Activated CD8-positive, alpha-beta memory T cell treated with anti-CD3 and anti-CD28 coated beads, Interleukin-2, amount 50 U/mL, for 24 hours (primary cell): ENCODE data around the gene DBI.
"Not testable (repeated sequence)": the region's sequence is repeated elsewhere in the genome, so short reads cannot be mapped to it uniquely, and the experiment has no call there.

Experiments used
- DNase-seq: peaks from one replicate; pipeline ENCODE4 v3.0.0-alpha.2; 2020; ENCODE audit errors: extremely low read depth

The DBI gene

DNA sequence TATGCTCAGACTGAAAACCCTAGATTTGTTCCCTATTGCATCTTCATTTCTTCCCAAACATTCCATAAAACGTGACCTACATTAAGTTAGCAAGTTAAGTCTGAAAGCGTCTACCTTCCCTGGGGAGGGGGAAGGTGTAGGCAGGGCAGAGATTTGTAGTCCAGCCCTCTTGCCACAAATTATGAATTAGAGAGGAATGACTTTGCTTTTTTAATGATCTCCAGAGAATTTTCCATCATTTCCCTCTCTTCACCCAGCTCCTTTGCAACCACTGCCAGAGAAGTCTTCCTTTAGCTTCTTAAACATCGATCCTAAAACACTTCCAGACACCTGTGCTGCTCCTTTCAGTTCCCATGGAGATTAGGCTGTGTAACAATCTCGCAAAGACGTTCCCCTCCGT lies 1.3 kb upstream of the DBI start:
- DNase-seq: no peak

DNA sequence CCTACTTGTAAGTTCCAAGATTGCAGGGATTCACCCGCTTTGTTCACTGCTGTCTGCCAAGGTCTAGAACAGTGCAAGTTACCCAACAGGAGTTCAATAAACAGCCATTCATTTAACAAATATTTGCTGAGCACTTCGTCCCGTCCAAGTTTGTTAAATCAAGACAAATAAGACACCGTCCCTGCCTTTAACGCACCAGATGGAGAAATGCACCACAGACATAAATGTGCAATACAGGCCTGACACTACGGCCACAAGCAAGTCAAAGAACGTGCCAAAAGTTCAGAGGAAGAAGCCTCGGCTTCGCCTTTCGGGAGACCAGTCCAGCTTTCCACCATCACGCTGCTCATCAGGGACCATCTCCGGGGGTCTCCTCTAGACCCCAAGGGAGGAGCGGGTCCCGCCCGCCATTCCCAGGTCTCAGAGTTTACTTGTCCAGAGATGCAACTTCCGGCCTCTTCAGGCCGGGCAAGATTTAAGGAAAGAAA lies 572 bp upstream of the DBI start:
- no peak for DNase-seq

DNA sequence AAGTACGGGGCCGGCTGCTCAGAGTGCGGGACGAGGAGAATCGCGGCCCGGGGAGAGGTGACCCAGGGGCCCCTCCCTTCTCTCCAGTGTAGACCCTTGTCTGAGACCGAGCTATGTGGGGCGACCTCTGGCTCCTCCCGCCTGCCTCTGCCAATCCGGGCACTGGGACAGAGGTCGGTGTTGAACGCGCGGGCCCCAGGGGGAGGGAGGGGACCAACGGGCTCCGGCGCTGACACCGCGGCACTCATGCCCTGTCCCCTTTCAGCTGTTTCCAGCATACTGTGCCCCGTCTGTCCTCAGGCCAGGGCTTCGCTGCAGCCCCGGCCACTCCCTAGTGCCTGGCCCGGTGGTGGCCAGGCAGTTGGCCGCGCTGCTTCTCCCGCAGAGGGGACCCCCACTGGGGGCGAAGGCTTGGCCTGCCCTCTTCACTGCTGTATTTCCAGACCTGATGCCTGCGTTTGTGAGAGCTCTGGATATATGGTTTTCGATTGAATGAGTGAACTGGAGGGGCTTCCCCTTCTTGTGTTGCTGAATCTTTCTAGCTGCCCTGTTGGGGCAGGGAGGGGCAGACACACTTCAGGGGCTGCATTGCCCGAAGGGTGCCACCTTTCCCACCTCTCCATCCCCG lies 809 bp downstream of the DBI start:
- DNase-seq: no peak

DNA sequence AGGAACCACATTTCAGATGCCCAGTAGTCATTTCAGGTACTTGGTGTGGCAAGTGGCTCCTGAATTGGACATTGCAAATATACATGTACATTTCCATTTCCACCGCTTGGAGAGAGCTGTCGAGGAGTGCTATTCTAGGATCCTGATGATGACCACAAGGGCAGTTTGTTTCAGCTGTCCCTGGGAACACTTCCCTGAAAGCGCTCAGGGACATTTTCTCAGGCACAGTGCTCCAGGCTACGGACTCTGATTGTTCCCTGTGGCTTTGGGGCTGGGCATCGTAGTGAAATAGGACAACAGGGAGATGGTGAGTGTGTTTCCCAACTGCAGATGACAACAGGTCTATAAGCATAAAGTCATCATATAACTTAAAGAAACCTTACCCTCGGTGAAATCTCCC lies 3.1 kb downstream of the DBI start:
- no peak for DNase-seq

DNA sequence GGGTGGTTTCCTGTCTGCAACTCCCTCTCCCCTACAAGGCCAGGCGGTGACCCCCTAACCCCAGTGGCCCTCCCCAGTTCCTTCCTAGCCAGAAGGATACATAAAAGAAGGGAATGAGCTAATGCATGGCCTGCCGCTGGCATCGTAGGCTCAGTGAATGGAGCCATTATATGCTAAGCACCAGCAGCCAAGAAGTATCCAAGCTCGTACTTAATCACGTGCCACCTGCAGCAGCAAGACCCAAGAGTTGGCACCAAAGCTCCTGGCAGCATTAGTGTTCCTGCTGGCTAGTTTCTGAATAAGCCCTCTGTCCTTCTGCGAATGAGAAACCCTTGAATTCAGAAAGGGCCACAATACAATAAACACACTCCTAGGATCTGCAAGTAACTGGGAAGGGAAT lies 4.3 kb downstream of the DBI start:
- DNase-seq: no peak

DNA sequence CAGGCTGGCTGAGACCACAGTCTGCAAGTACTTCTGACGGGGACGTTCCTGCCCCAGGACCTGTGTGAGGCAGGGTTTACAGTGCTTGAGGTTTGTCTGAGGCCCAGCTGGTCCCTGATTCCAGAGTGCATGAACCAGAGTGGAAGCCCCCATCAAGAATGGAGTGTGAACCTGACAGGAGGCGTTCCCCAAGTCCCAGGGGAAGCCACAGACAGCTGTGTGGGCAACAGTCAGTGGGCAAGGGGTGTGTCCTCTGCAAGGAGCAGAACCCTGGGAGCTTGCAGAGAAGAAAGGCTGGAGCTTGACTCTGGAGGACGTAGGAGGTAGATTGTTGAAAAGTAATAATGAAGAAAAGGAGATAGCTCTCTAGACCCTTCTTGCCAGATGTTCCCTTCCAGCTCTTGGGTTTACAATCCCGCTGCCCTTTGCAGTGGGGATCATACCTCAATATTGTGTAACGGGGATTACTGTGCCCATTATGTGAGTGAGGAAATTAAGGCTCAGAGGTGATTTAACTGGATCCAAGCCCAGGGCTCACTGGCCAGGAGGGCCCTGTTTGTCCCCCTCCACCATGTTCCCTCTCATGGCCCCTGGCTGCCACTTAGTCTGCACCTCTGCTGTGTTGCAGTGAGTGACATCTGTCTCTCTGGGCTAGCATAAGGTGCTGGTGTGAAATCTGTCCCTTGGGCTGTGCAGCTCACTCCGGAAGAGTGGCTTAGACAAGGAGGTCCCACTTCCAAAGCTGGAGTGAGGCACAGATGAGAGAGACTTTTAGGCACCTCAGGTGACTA lies 6.2 kb downstream of the DBI start:
- DNase-seq: no peak

DNA sequence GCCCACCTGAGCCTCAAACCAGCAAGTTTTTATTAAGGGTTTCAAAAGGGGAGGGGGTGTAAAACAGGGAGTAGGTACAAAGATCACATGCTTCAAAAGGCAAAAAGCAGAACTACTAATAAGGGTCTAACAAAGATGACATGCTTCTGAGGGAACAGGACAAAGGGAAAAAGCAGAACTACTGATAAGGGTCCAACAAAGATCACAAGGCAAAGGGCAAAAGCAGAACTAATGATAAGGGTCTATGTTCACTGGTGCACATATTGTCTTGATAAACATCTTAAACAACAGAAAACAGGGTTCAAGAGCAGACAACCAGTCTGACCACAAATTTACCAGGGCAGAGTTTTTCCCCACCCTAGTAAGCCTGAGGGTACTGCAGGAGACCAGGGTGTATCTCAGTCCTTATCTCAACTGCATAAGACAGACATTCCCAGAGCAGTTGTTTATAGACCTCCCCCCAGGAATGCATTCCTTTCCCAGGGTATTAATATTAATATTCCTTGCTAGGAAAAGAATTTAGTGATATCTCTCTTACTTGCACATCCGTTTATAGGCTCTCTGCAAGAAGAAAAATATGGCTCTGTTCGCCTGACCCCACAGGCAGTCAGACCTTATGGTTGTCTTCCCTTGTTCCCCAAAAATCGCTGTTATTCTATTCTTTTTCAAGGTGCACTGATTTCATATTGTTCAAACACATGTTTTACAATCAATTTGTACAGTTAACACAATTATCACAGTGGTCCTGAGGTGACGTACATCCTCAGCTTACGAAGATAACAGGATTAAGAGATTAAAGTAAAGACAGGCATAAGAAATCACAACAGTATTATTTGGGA lies 7.3 kb downstream of the DBI start:
- not testable (repeated sequence) for DNase-seq

DNA sequence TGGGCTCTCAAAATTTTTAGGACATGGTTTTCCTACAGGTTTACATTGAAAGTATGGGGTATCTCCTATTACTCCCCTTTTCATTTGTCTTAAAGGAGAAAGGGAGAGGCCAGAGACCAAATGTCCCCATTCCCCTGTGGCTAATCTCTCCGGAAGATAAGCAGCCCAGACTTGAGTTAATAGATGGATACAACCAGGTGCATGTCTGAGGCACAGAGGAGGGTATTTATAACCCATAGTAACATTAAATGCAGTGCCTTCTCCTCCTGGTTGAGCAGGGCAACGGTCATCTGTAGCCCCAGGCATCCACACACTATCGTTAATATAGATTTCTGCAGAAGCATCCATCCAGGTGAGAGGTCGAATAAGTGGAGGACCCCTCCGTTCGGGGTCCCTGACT lies 9.6 kb downstream of the DBI start:
- DNase-seq: not testable (repeated sequence)

DNA sequence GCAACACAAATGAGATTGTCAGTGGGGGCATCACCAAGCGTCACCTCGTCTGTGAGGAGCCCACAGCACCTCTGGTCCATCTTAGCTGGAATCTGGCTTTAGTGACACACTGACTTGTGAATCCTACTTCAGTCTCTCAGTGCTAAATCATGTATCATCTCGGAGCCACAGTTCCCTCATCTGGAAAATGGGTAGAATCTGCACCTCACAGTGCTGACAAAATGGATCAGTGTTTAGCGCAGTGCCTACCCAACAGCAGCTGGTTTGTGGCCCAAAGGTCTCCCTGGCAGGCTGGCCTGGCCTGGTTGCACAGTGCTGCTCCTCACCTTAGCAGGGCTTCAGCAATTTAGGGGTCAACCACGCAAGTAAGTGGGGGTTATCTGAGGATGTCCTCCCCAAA lies 10.0 kb downstream of the DBI start:
- DNase-seq: no peak

DNA sequence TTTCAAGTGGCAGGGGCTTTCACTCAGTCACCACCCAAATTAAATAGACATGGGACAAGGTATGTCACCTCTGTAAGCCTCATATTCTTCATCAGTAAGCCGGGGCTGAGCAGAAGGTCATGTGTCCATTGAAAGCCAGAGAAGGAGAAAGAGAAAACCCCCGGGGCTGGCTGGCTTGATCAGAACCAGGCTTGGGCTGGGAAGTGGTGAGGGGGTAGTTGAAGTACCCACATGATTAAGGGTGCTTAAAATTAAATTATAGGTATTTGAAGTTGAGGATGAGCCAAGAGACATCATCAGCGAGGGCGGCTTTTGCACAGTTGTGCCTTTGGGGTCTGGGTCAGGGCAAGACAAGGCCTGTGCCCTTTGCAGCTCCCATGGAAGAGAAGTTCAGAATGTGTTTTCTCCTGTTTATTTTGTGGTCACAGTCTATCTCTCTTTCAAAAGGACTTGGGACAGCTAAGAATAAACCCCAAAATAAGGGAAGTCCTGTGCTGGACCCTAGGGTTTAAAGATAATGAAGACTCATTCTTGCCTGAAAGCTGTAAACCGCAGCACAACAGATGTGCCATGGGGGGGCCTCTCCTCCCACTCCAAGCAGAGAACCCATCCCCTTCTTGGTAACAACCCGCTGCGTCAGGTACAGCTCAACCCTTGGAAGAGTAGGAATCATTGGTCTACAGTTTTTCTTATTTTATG lies 10.7 kb downstream of the DBI start:
- DNase-seq: no peak

DNA sequence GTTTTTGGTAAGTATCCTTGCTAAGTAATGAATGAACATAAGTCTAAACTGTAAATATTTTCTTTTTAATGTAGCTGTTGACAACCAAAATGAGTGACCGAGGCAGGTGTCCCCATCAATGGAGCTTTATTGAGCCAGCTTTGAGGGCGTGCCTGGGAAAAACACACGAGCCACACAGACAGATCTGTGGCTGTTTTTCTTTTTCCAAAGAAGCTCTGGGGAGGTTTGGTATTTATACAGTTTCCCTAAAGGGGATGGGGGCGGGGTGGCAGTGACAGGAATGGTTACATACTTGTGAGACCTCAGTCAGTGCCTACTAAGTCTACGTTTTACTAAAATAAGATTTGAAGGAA lies 11.2 kb downstream of the DBI start:
- no peak for DNase-seq

DNA sequence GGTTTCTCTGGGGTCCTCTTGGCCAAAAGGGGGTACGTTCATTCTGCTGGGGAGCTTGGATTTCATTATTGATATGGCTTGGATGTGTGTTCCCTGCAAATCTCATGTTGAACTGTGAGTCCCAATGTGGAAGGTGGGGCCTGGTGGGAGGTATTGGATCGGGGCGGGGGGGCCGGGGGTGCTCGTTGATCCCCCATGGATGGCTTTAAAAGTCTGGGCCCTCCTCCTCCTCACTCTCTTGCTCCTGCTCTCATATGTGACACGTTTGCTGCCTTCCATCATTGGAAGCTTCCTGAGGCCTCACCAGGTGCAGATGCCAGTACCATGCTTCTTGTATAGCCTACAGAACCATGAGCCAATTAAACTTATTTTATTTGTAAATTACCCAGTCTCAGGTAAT lies 11.8 kb downstream of the DBI start:
- no peak for DNase-seq

DNA sequence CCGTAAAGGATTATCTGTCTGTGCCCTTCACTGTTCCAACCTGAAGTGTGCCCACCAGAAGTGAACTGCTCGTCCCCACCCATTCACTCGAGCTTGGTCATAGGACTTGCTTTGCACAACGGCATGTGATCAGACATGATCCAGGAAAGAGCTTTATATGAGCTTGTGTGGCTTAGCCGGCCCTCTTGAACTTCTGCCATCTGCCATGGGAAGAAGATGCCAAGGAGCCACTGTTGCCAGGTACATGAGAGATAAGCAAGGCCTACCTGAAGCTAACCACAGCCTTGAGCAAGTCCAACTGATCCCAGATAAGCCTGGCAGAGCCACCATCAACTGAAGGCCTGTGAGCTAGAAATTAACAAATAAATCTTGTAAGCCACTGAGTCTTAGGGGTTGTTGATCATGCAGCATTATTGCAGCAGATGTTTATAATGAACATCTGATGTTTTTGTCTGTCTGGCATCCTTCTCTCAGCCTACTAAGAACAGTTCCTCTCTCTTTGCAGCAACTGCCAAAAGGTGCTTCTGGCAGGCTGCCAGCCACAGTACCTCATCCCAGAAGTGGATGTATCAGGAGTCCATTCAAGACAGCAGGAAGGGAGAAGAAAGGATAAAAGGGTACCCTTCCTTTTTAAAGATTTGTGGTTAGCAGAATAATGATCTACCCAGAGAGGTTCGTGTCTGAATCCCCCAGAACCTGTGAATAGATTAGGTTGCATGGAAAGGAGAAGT lies 16.8 kb downstream of the DBI start:
- DNase-seq: no peak

DNA sequence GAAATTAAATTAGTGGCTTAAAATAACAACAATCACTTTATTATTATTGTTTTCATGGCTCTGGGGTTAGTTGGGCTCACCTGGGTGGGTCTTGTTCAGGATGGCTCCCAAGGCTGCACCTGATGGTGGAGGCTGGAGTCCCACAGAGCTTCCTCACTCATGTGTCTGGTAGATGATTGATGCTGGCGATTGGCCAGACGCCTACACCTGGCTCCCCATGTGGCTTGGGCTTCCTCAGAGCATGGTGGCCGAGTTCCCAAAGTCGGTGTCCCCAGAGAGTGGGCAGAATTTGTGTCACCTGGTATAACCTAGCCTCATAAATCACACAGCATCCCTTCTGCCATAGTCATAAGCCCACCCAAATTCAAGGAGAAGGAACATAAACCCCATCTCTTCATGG lies 18.2 kb downstream of the DBI start:
- no peak for DNase-seq

DNA sequence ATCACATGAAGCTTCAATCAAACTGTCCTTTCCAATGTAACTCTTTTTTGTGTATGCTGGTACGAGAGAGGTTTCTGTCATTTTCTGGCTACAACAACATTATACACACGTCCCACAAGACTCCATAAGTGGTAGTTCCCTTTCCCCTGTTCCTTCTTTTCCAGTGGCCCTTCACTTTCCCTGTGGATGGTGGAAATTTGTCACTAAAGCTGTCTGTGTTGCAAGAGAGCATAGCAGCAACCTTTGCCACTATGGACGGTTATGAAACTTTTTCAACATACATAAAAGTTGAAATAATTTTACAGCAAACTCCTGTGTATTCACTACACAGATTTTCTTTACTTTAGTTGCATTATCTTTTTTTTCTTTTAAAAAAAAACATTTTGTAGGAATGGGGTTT lies 18.7 kb downstream of the DBI start:
- DNase-seq: no peak

DNA sequence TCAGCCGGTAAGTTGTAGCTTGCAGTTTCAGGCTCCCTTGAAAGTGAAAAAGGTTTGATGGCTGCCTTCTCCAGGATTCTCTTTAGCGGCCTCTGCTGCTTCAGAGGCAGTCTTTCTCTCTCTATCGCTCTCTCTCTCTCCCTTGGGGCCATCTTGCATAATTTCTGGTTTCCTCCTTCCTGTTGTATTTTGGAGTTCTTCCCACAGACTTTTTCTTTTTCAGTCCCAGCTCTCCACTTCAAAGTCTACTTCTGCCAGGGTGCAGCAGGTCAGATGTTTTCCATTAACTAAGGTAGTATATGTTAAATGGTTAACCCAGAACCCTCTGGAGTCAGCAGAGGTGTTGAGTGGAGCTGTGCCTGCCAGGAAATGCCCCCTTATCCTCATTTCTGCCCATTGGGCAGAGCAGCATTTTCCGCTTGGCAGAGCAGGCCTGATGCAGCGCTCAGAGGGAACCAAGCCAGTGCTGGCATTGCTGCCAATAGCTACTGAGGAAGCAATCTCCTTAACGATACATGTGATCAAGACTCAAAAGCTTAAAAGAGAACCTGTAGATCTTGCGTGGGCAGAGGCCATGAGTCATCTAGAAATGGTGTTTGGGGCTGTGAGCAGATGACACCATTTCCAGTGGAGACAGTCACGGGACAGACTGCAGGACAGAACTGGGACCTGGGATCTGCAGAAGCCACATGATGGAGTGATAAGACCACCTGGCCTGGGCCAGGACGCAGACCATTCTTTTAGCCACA lies 20.8 kb downstream of the DBI start:
- DNase-seq: no peak

DNA sequence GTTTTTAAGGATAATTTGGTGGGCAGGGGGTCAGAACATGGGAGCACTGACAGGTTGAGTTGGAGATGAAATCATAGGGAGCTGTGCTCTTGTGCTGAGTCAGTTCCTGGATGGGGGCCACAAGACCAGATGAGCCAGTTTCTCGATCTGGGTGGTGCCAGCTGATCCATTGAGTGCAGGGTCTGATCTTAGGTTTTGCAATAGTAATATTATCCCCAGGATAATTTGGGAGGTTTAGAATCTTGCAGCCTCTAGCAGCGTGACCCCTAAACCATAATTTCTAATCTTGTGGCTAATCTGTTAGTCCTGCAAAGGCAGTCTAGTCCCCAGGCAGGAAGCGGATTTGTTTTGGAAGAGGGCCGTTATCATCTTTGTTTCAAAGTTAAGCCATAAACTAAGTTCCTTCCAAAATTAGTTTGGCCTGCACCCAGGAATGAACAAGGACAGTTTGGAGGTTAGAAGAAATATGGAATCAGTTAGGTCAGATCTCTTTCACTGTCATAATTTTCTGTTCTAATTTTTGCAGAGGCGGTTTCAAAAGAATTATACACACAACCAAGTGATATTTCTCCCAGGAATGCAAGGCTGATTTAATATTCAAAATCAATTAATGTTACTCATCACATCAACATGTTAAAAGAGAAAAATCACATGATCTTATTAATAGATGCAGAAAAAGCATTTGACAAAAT lies 23.0 kb downstream of the DBI start:
- no peak for DNase-seq

DNA sequence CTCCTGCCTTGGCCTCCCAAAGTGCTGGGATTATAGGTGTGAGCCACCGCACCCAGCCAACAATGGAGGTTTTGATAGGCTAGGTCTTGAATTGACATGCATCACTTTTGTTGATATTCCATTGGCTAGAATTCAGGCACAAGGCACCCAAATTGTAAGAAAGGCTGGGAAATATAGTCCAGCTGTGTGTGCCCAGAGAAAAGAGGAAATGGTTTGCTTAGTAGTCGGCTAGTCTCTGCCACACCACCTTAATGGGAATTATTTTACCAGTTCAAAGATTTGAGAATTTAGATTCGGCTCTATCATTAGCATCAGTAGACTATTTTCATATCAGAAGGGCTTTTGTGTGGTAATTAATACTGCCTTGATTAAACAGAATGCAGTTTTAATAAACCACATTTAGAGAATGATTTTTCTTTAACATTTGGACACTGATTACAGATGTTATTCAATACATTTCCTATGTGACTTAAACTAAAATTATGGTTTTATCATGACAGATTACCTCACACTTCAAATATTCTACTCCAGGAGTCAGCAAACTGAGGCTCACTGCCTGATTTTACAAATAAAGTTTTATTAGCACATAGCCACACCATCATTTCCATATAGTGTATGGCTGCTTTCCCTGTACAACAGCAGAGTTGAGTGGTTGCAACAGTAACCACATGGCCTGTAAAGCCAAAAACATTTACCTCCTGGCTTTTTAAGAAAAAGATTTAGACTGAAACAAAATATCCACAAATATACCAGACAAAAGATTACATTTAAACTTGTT lies 27.4 kb downstream of the DBI start:
- DNase-seq: no peak

DNA sequence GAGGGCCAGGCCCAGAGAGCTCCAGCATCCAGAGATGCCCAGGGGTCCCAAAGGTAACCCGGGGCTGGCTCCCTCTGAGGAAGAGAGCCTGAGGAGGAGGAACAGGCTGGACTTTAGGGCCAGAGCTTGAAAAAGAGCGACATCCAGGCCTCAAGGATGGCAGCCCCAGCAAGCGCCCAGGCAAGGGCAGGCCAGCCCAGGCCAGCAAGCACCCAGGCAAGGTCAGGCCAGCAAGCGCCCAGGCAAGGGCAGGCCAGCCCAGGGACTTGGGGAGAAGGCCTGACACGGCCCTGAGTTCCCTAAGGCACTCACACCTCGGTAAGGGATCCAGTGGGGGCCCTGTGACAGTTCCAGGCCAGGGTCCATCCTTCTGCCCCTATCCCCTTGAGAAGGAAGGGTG lies 30.4 kb downstream of the DBI start:
- no peak for DNase-seq
